HG03108 (cell line): Measurements from ENCODE around the gene GNAT3.

Experiments
- ATAC-seq: cut with Tn5 transposase; IDR thresholded peaks from one replicate; pipeline ENCODE4 v1.9.1; 2021; ENCODE audit warnings: moderate library complexity; ENCODE audit not compliant: unreplicated experiment

GNAT3 gene

GRCh38 chr7:80467069-80467468, 44.8 kb downstream of the GNAT3 start:
- ATAC-seq: no peak

GRCh38 chr7:80466636-80467035, 45.2 kb downstream of the GNAT3 start:
- no peak for ATAC-seq

GRCh38 chr7:80464211-80464610, 47.7 kb downstream of the GNAT3 start:
- no peak for ATAC-seq

DNA sequence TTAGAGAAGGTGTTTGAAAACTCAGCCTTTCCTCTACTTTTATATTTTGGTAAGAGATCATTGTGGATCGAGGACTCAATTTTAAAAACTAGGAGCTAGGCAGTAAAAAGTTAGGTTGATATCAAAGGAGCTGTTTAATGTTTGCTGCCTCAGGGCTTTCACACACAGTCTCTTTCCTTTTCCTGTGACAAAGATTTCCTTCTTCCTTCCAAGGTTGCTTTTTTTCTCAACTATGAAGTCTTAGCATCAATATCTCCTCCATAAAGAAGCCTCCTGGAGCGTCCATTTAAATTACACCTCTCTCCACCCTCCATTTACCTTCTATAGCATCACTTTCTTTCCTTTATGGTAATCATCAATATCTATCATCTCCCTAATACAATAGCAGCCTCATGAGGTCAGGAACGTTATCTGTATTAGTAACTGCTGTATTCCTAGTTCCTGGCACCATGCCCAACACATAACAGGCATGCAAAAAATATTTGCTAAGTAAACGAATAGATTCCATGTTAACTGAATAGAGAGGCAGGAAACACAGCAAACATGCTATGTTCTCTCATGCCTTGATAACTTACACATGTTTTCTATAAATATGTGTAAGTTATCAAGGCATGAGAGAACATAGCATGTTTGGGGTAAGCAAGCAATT, 48.5 kb downstream of the GNAT3 start:
- ATAC-seq: no peak

DNA sequence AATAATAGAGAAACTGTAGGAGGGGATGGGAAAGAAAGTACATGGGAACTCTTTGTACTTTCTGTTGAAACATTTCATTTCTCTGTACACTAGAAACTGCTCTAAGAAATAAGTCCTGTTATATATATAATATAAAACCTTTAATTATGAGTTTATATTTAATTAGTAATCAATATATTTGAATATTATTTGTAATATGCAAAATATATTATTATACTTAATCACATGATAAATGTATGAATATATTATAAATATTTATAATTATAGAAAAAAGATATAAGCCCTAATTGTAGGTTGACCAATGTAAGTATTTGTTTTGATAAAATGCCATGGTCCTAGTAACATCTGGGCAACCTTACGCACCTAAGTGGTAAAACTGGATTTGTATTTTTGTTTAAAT, 51.0 kb downstream of the GNAT3 start:
- ATAC-seq: no peak

DNA sequence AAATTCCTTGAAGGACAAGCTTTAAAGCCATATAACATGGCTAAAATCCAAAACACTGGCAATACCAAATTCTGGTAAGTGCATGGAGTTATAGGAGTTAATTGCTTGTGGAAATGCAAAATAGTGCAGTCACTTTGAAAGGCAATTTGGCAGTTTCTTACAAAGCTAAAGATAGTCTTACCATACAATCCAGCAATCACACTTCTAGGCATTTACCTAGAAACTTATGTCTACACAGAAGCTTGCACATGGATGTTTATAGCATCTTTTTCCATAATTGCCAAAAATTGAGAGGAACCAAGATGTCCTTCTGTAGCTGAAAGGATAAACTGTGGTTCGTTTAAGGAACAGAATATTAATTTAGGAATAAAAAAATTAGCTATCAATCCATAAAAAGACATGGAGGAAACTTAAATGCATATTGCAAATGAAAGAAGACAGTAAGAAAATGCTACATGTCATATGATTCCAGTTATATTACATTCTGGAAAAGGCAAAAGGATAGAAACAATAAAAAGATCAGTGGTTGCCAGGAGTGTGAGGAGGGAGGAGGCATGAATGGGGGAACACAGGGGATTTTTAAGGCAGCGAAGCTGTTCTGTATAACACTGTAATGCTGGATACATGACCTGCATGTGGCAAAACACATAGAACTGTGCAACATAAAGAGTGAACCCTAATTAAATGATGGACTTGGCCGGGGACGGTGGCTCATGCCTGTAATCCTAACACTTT, 51.9 kb downstream of the GNAT3 start:
- no peak for ATAC-seq

GRCh38 chr7:80458822-80459725, 52.8 kb downstream of the GNAT3 start:
- no peak for ATAC-seq

GRCh38 chr7:80453699-80454340, 58.0 kb downstream of the GNAT3 start:
- no peak for ATAC-seq

DNA sequence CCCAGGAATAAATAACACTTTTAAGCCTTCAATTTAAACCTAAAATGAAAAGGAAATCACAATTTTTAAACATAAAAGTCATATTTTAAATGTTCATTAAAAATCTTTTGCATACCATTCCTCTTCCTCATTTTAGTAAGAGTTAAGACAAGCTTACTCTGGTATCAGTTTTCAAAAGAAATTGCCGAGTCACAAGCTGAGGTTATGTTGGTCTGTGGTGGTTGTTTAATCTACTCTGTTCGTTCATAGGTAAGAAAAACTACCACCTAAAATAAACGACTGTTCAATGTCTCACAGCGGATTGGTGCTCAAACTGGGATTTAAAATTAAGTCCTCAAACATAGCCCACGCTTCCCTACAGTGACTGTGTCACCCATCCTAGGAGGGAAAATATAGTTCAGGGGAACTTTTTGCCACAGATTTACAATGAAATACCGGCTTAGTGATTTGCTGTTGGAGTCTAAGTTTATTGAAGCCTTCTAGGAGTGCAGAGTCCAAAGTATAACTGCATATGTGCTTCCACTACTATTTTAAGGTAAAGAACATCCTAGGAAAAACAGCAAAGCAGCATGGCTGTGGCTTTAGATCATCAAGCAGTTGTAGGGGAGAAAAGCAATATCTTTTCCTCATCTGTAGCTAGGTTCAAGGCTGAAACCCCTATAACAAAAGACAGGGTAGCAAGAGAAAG, 61.1 kb downstream of the GNAT3 start:
- no peak for ATAC-seq

DNA sequence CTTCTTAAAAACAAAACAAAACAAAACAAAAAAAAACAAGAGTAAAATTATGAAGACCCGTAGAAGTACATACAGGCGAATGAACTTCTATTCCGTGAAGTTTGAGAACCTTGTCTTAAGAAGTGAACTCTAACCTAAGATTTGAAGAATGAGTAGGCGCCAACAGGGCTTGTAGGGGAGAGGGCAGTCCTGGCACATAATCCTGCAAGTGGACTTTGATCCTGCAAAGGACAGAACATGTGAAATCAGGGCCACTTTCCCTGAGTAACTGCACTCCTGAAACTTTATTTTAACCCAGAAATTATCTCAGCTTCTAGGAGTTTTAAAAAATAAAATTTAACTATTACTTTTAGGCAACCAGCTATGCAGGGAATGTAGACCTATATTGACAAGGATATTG, 62.0 kb downstream of the GNAT3 start:
- no peak for ATAC-seq

GRCh38 chr7:80445351-80445750, 66.5 kb downstream of the GNAT3 start:
- no peak for ATAC-seq

GRCh38 chr7:80444811-80445210, 67.1 kb downstream of the GNAT3 start:
- ATAC-seq: no peak

GRCh38 chr7:80443325-80443724, 68.5 kb downstream of the GNAT3 start:
- ATAC-seq: no peak

GRCh38 chr7:80440883-80441282, 71.0 kb downstream of the GNAT3 start:
- no peak for ATAC-seq

GRCh38 chr7:80439894-80440821, 71.7 kb downstream of the GNAT3 start:
- no peak for ATAC-seq

GRCh38 chr7:80435521-80435920, 76.3 kb downstream of the GNAT3 start:
- ATAC-seq: no peak

DNA sequence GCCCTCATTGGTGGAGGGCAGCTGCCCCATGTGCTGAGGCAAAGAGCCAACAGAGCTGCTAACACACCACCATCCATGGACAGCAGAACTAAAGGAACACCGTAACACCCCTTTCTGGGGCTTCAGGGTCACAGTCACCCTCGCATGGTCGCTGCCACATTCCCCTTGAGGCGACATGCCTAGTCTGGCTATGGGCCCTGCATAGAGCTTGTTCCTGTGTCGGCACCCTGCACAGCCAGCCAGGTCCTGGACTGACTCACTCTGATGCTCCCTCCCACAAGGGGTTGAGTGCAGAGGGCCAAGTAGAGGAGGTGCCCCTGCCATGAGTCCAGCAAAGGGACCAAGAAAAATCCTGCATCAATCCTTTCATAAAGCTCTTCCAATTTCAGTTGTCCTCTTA, 77.8 kb downstream of the GNAT3 start:
- ATAC-seq: no peak

DNA sequence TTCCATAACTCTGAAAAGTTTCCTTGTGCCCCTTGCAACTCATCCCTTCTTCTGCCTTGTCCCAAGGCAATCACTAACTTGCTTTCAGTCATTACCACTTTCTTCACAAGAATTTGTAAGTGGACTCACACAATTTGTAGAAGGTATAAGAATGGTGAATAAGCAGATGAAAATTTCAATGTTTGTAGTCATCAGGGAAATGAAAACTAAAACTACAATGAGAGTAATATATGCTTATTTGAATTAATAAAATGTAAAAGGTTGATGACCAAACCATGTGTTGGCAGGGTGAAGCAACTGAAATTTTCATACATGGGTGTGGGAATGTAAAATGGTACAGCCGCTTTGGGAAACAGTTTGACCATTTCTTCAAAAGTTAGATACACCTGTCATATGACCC, 79.7 kb downstream of the GNAT3 start:
- ATAC-seq: no peak

DNA sequence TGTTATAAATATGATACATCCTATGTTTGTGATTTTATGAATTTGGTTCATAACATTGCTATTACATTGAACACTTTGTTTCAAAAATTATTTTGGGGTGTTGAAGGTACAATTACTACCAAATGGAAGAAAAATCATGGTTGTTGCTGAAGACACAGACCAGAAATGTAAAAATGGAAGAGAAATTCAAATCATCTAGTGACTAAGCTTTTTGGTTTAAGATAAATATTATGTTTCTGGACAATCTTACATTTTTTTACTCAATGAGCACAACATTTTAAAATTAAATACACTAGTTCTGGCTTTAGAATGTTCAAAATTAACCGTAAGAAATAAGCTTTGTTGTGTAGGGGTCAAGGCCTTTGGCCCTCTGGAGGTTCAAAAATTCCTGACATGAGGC, 82.7 kb downstream of the GNAT3 start:
- no peak for ATAC-seq
